Smooth muscle cell (in vitro differentiated cells): ENCODE results near the gene ASH1L. TPM values are rescaled to one million over a fixed set of nuclear protein-coding genes. Genes with fewer than 3 reads are reported as not detected.

Source experiments
- DNase-seq: peaks from one replicate; lab custom pipeline; 2025; ENCODE audit not compliant: unreplicated experiment; lab: John Stamatoyannopoulos, UW
- H2AFZ ChIP-seq: fragments of 200-600 bp; sonication (generic); 2 replicates; pipeline ENCODE4 v1.6.0; 2016; ENCODE audit warnings: antibody characterized with exemption, low read depth, mild to moderate bottlenecking
- H3F3A ChIP-seq: fragments of 200-600 bp; sonication (generic); 2 replicates; pipeline ENCODE4 v1.6.0; 2017; ENCODE audit warnings: antibody characterized with exemption, low read depth
- H3K27ac ChIP-seq: fragments of 200-600 bp; sonication (generic); 2 replicates; pipeline ENCODE4 v1.5.1; 2016; ENCODE audit warnings: low read depth, mild to moderate bottlenecking
- H3K27me3 ChIP-seq: fragments of 200-600 bp; sonication (generic); 2 replicates; pipeline ENCODE4 v1.6.1; 2016; ENCODE audit warnings: low read depth, mild to moderate bottlenecking
- H3K36me3 ChIP-seq: fragments of 200-600 bp; sonication (generic); 2 replicates; pipeline ENCODE4 v1.5.1; 2016; ENCODE audit warnings: low read depth
- H3K4me1 ChIP-seq: fragments of 200-600 bp; sonication (generic); 2 replicates; pipeline ENCODE4 v1.5.1; 2016; ENCODE audit warnings: low read depth
- H3K4me2 ChIP-seq: fragments of 200-600 bp; sonication (generic); 2 replicates; pipeline ENCODE4 v1.6.0; 2016; ENCODE audit warnings: mild to moderate bottlenecking
- H3K4me3 ChIP-seq: fragments of 200-600 bp; sonication (generic); 2 replicates; pipeline ENCODE4 v1.5.1; 2016; ENCODE audit warnings: mild to moderate bottlenecking
- H3K79me2 ChIP-seq: fragments of 200-600 bp; sonication (generic); 2 replicates; pipeline ENCODE4 v1.6.0; 2016; ENCODE audit warnings: low read depth, mild to moderate bottlenecking
- H3K9ac ChIP-seq: fragments of 200-600 bp; sonication (generic); 2 replicates; pipeline ENCODE4 v1.6.0; 2016; ENCODE audit warnings: low read depth
- H3K9me3 ChIP-seq: fragments of 200-600 bp; sonication (generic); replicated peaks from 2 replicates; pipeline ENCODE4 v1.5.1; 2016; ENCODE audit warnings: low read depth
- H4K20me1 ChIP-seq: fragments of 200-600 bp; sonication (generic); 2 replicates; pipeline ENCODE4 v1.6.0; 2016; ENCODE audit warnings: low read depth
- WGBS: methylation state at CpG from one replicate; pipeline ENCODE4 v1.1.7; 2016; ENCODE audit warnings: low lambda C conversion rate; 5-methylcytosine and 5-hydroxymethylcytosine counted together
- polyA plus RNA-seq: library from polyadenylated mRNA; unstranded; fragments of >200 nt; fragmentation: Nextera tagmentation; extraction: Ambion mirVana; gene quantifications from 2 replicates; pipeline ENCODE4 v1.2.1, GENCODE V29; 2016
- total RNA-seq: library from RNA; depleted of rRNA; stranded (reverse); fragments of >200 nt; gene quantifications from 2 replicates; pipeline ENCODE4 v1.2.3, GENCODE V29; 2014
- TF ChIP-seq, protein P1 (sequence below): fragments of 200-600 bp; sonication (generic); IDR thresholded peaks from 2 replicates; pipeline ENCODE4 v1.5.1; 2017; ENCODE audit warnings: borderline replicate concordance, mild to moderate bottlenecking, antibody characterized with exemption; ENCODE audit not compliant: insufficient read depth, poor library complexity, severe bottlenecking

The ASH1L gene
- total and polyA plus RNA-seq, 2 experiments from 2014 or later: 9.2 to 38.7 TPM

DNA sequence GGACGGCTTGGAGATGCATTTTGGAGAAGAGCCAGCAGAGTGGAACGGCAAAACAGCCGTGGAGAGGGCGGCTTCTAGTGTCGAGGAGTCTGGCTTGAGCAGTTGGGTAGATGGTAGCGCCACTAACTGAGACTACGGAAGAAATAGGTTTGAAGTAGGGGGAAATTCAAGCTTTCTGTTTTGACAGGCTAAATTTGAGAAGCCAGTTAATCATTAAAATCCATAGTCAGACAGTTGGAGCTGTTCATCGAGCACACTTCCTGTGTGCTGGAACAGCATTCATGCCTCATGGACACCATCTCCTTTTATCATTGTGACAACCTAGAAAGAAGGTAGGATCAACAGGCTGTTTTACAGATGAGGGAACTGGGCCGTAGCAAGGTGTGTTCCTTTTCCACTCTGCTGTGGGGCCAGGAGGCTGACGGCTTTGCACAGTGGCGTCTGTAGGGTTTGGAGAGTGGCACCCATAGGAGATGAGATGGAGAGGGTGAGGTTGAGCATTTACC is 258.0 kb downstream of the ASH1L start:
- Histone ChIP-seq H3K4me1 (peaks cover 1% of the 10 kb centered on the region), H3K4me2 (no peak overlapping the region), H3F3A (peaks cover 6% of the 10 kb centered on the region), H2AFZ (no peak overlapping the region), H3K36me3 (no peaks in the 10 kb centered on the region), H3K4me3 (no peak overlapping the region), H4K20me1 (no peaks in the 10 kb centered on the region), H3K79me2 (peaks cover 9% of the 10 kb centered on the region), H3K27ac (no peak overlapping the region), H3K27me3 (no peaks in the 10 kb centered on the region), H3K9me3 (no peaks in the 10 kb centered on the region), H3K9ac (no peak overlapping the region)
- TF ChIP-seq, protein P1, sequence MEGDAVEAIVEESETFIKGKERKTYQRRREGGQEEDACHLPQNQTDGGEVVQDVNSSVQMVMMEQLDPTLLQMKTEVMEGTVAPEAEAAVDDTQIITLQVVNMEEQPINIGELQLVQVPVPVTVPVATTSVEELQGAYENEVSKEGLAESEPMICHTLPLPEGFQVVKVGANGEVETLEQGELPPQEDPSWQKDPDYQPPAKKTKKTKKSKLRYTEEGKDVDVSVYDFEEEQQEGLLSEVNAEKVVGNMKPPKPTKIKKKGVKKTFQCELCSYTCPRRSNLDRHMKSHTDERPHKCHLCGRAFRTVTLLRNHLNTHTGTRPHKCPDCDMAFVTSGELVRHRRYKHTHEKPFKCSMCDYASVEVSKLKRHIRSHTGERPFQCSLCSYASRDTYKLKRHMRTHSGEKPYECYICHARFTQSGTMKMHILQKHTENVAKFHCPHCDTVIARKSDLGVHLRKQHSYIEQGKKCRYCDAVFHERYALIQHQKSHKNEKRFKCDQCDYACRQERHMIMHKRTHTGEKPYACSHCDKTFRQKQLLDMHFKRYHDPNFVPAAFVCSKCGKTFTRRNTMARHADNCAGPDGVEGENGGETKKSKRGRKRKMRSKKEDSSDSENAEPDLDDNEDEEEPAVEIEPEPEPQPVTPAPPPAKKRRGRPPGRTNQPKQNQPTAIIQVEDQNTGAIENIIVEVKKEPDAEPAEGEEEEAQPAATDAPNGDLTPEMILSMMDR: no peak
- 94% methylated on average over 11 of the region's 11 CpGs for WGBS
- DNase-seq: no peak

DNA sequence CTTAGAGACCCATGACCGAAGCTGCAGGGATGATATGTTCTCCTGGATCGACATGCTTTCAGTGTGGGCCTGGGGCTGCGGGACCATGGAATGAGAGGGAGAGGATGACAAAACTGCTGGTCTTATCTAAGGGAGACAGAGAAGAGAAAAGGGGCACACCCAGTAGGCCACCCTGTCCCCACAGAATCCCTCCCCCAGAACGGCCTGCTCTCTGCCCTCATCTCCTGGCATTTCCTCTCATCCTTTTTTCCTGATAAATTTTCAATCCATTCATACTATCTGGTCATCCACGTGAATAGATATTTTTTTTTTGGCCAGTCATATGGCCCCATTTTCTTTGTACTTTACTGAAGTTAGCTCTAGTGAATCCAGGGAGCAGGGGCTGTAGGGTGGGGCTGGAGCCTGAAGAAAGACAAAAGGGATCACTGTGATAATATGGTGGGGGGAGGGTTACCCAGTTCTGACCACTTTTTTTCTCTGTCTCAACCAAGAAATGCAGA is 261.2 kb downstream of the ASH1L start, which contains the start of gene PKLR:
PKLR (minus strand) TSS at position 97 of the 500 bp plus-strand sequence; CDS start at position 54, 43 bp downstream.
- Histone ChIP-seq H3K9ac (no peak within 1 kb of the TSS), H3K4me1 (no peaks in the 10 kb centered on the region), H3K9me3 (no peaks in the 10 kb centered on the region), H3K79me2 (no peaks in the 10 kb centered on the region), H3K36me3 (no peaks in the 10 kb centered on the region), H3K4me3 (no peak within 1 kb of the TSS), H2AFZ (no peak within 1 kb of the TSS), H3K27me3 (peaks cover 10% of the 10 kb centered on the region), H3F3A (no peaks in the 10 kb centered on the region), H4K20me1 (no peaks in the 10 kb centered on the region), H3K4me2 (no peak within 1 kb of the TSS), H3K27ac (no peak within 1 kb of the TSS)
- 89% methylated on average over 5 of the region's 5 CpGs for WGBS
- TF ChIP-seq, protein P1: no peak
- DNase-seq: no peak

DNA sequence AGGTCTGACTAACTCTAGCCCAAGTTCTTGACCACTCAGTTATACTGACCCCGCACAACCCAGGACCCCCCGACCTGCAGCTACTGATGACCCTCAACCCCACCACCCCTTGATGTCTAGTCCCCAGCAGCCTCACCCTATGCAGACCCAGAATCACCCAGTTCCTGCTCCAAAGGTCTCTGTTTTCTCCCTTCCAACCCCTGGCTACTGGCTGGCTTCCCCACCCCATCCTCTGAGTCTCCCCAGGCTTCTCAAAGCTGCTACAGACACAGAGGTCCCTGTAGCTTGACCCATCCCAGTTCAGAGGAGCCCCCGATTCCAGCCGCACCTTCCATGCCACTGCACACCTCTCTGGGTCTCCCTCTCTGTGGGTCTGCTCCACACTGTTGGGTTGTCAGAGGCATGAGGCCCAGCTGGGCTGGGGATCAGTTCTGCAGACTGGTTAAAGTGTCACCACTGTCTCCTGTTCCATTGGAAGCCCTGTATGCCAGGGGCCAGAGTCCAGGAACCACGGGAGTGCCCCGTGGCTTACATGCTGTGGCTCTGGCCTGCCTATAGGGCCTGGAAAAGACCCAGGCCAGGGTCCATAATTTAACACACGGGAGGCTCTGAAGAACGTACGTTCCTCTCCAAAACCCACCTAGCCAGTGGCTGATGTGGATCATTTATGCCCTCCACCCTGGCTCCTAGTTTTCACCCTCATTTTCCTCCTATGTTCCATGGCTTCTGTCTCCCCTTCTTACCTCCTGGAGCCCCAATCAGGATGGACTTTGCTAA is 261.9 kb downstream of the ASH1L start:
- no peaks in the 10 kb centered on the region for H3K36me3 ChIP-seq
- no peak overlapping the region for H3K9ac ChIP-seq
- no peak overlapping the region for H3K4me3 ChIP-seq
- peaks cover 17% of the 10 kb centered on the region for H3K27me3 ChIP-seq
- no peak overlapping the region for H3K27ac ChIP-seq
- WGBS: 94% methylated on average over 9 of the region's 9 CpGs
- TF ChIP-seq, protein P1: no peak
- H3K9me3 ChIP-seq: no peaks in the 10 kb centered on the region
- no peak overlapping the region for H3K4me2 ChIP-seq
- no peak overlapping the region for H2AFZ ChIP-seq
- DNase-seq: no peak
- no peaks in the 10 kb centered on the region for H4K20me1 ChIP-seq
- no peaks in the 10 kb centered on the region for H3K79me2 ChIP-seq
- no peaks in the 10 kb centered on the region for H3F3A ChIP-seq
- H3K4me1 ChIP-seq: no peaks in the 10 kb centered on the region
